Measurements from ENCODE around the gene CORO1C. TPM values are rescaled to one million over a fixed set of nuclear protein-coding genes. Genes with fewer than 3 reads are reported as not detected.

Gene CORO1C
- total RNA-seq, 1 donor from 2014 or later = 190 TPM

GRCh38 chr12:108648371-108648770 lies 82.9 kb downstream of the CORO1C start:
- no peak for DNase-seq (ENCODE audit: low read depth in 2 of 2)

DNA sequence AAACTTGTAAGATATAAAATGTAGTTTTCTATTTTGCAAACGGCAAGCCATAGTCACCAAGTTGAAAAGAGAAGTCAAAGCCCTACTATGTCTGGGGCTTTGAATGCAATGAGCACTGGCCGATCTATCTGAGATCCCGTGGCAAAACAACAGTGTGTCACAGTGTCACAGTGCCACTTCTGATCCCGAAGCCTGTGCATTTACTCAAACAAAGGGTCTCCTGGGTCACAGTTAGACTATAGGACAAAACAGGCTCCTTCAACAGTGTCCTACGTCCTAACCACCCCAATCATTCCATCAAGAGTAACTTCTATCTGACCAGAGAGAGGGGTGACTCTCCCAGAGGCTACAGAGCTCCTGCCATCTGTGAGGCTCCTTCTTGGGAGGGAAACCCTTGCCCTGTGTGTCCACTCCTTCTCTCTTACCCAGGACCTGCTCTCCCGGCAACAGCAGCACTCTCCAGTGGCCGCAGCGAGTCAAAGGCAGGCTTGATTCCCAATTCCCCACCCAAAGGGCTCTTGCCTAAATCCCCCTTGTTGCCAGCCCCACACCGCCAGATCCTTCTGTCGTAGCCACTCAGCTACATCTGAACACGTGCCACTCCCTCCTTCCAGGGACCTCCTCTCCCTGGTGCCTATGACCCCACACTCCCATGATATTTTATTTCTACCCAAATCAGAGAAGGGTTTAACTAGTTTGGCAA lies 83.6 kb downstream of the CORO1C start:
- no peak for DNase-seq (ENCODE audit: low read depth in 2 of 2)

DNA sequence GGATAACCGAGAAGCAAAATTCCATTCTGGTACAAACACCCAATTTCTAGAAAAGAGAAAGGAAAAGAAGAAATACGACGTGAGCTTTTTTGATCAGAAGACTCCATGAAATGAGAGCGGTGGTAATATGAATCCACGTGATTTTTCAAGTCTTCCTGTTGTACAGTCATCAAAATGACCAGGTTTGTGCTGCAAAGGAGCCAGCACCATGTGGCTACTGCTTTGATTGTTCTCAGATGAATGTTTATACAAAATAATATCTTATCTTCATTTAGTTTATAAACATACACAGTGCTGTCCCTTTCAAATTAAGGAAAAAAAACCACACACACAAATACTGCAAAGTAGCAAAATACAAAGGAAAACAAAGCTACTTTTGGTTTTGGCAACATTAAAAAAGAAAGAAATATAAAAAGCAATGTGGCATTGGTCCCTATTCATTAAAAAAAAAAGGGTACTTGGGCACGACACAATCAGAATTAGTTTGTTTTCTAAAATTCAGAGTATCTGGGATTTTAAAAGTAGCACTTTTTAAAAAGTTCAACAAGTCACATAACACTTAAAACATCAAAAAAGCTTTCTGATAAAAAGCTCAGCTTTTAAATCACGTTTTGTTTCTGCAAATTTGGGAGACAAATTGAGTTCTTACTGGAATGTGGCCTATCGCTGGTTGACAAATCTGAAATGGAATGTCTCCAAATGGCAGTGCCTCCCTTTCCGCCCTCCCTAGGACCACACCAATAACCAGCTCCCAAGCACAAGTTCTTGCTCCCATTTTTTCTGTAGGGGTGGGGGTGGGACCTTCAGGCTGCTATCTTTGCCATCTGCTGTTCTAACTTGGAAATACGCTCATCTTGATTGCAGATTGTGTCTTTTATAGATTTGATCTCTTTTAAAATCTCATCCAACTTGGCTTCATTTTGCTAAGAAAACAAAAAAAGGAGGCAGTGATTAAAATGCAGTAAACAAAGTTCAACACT lies 84.4 kb downstream of the CORO1C start:
- DNase-seq (ENCODE audit: low read depth in 2 of 2) = peak in 1 of 2 donors; percentile 59

DNA sequence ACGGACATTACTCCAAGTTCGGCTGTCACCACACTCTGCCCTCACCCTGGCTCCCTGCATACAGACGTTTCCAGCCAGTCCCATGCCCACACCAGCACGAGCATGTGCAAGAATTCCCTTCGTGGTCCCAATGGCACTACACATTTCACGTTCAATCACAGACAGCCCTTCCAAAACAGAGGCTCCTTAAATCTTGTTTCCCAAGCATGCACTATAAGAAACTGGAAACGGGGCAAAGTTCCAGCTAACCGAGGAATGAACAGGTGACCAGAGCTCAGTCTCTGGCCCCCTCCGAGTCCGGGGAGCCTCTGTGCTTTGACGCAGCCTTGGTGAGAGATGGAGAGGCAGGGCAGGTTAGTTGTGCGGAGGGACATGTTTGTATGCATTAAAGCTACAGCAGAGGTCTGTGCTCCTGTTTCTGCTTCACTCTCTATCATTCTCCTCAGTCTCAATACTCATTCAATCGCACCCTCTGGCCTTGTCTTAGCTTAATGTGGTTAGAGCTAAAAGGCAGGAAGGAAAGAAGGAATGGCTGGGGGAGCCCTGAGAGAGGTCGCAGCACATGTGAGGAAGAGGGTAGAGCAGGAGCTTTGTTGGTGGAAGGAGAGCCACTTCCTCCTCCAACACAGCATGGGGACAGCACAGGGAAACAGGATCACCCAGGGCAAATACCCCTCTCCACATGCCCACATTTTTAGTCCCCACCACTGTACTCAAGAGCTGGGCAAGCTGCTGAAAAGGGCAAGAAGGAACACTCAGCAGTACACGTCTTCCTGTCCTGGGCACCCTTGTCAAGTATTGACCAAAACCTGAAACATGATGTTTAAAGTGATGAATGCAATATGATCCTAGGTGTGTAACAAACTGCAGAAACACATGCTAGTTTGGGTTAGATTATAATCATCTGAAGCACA lies 85.4 kb downstream of the CORO1C start:
- no peak for DNase-seq (ENCODE audit: low read depth in 2 of 2)

DNA sequence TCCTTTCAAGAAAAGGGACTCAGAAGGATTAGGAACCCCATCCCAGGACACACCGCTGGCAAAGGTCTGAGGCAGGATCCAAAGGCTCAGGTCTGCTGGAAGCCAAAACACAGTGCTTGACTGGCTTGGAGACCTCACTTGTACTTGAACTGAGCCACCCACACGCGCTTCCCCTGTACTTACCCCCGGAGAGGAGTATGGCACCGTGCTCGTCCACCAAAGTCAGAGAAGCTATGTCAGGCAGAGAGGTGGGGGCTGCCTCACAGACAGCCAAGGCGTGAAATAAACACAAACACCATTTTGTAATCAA lies 86.6 kb downstream of the CORO1C start:
- DNase-seq (ENCODE audit: low read depth in 2 of 2) = no peak

GRCh38 chr12:108643941-108644810 lies 87.1 kb downstream of the CORO1C start:
- peak; percentile 38 to 90 for DNase-seq (ENCODE audit: low read depth in 2 of 2)

DNA sequence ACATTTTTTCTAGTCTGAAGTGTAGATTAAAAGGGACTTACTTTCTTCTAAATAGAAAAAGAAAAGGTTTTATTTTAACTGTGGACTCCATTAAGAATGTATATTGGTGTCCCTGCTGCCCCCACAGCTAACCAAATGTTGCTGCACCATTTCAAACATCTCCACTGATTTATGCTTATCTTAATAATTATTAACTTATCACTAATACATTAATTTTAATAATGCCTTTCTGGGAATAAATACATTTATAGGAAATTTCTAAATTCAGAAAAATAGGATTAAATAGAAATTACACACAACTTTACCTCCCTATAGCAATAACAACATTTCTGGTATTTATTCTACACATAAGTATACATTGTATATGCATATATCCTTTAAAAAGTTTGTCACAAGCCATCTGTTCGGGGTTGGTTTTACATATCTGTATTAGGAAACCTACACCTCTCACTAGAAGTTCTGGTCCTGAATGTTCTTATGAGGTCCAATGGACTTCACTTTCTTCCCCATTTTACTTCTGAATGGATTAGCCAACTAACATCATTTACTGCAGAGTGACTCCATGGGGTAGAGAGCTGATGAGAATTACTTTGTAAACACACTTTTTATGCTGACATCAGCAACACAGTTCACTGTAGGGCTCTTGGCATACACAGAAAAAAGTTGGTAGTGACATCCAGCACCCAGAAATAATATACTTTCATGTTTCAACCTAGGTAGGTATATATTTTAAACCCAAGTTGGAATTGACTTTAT lies 88.2 kb downstream of the CORO1C start:
- DNase-seq (ENCODE audit: low read depth in 2 of 2) = no peak

GRCh38 chr12:108642269-108642870 lies 88.9 kb downstream of the CORO1C start:
- no peak for DNase-seq (ENCODE audit: low read depth in 2 of 2)

GRCh38 chr12:108641446-108642268 lies 89.7 kb downstream of the CORO1C start:
- DNase-seq (ENCODE audit: low read depth in 2 of 2) = no peak

GRCh38 chr12:108640802-108641445 lies 90.4 kb downstream of the CORO1C start:
- DNase-seq (ENCODE audit: low read depth in 2 of 2) = no peak

DNA sequence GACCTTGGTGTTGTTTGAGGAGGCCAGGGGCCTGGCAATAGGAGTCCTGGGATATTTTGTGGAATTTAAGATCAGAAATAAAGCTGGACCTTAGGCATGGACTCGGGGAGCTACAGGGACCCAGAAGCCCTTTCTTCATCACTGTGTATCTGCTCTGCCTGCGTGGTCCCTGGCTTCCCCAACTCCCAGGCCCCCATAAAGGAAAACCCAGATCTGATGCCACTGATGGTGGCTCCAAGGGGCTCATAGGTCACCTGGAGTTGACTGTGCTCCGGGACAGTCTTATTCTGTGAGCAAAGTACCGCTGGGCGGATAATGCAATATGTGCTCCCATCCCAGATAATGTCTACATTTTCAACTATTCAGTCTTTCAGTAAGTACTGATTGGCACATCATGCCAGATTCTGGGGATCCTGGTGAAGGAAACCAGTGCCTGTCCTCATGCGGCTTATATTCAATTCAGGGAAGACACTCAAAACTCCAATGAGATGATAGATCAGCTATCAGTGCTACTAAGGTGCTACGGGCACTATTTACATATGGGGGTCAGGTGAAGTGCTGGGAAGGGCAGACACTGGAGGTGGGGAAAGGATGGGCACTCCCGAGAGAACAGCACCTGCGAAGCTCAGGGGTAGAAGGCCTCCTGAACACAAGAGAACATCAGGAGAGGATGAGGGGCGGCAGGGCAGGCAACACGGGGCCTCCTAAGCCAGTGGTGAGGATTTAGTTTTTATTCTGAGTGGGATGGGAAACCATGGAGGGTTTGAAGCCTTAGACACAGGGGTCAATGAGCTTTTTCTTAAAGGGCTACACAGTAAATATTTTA lies 92.1 kb downstream of the CORO1C start:
- DNase-seq (ENCODE audit: low read depth in 2 of 2) = no peak

DNA sequence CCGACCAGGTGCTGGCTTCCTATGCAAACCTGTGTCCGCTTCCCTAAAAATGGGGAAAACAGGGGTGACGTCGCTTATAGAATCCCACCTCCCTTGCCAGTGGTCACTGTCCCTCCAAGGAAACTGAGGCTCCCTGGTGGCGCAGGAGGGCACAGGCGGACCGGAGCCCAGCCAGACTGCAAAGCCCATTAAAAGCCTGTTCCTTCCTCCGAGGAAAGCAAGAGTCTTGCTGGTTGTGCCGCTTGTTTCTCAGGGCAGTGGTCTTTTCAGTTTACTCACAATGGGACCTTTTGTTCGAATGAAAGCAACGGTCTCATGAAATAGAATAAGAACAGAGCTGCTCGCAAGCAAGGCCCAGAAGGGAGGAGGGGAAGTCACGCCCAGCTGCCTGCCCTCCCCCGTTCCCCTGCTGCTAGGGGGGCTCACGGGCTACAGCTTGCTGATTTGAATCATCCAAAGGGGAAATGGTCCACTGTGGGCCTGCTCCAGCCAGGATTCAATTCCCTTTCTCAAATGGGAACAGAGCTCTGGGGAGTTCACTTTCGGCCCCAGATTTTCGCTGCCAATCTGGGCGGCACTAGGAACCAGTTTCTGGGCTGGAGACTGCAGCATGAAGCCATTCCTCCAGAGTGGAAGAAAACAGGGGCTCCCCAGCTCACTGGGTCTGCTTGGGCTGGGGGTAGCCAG lies 93.0 kb downstream of the CORO1C start:
- peak in 1 of 2 donors; percentile 18 for DNase-seq (ENCODE audit: low read depth in 2 of 2)

GRCh38 chr12:108637222-108637971 lies 93.9 kb downstream of the CORO1C start:
- no peak for DNase-seq (ENCODE audit: low read depth in 2 of 2)

DNA sequence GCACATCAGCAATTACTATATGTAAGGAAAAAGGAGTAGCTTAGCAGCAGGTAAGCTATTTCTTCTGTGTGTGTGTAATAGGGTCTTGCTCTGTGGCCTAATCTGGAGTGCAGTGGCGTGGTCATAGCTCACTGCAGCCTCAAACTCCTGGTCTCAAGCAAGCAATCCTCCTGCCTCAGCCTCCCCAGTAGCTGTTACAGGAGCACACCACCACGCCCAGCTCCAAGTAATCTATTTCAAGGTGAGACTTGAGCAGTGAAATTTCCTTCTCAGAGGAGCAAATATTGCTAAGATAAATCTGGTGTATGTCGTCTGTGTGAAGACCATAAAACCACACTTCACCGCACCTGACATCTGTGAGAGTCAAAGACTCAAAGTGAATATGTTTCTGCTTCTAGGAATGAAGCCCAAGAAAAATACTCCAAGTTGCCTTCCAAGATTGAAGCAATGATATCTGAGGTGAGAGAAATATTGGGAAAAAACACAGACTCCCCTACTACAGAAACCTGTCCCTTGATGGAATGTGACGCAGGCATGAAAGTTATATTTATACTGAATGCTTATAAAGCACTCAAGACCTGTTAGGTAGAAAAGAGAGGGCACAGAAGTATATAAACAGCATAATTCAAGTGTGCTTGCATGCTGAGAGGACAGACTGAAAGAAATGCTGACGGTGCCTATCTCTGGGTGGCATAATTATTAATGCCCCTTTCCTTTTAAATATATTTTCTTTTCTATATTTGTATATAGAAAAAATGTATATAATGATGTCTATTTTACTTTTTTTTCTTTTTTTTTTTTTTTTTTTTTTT lies 95.1 kb downstream of the CORO1C start:
- no peak for DNase-seq (ENCODE audit: low read depth in 2 of 2)
